HG03354 (cell line): ENCODE results near the gene CSRNP3.
A peak's percentile ranks its signal among the peaks of the same experiment; 100 is the strongest.

Source experiments
- ATAC-seq: cut with Tn5 transposase; IDR thresholded peaks from one replicate; pipeline ENCODE4 v1.9.1; 2021; ENCODE audit warnings: mild to moderate bottlenecking; ENCODE audit not compliant: unreplicated experiment, poor library complexity, severe bottlenecking

The CSRNP3 gene

GRCh38 chr2:165624470-165624800, 154.9 kb downstream of the CSRNP3 start:
- no peak for ATAC-seq

- no peak for ATAC-seq
Observed at GRCh38 chr2:165627470-165627869, 158.0 kb downstream of the CSRNP3 start.

GRCh38 chr2:165629776-165630175, 160.3 kb downstream of the CSRNP3 start:
- no peak for ATAC-seq

- no peak for ATAC-seq
Observed at GRCh38 chr2:165630236-165630635, 160.7 kb downstream of the CSRNP3 start.

GRCh38 chr2:165631089-165631488, 161.6 kb downstream of the CSRNP3 start:
- ATAC-seq = no peak

GRCh38 chr2:165632594-165632993, 163.1 kb downstream of the CSRNP3 start:
- ATAC-seq = no peak

GRCh38 chr2:165633431-165633830, 163.9 kb downstream of the CSRNP3 start:
- no peak for ATAC-seq

- no peak for ATAC-seq
Observed at GRCh38 chr2:165634282-165634681, 164.8 kb downstream of the CSRNP3 start.

GRCh38 chr2:165634855-165635254, 165.4 kb downstream of the CSRNP3 start:
- ATAC-seq = no peak

GRCh38 chr2:165635532-165635931, 166.0 kb downstream of the CSRNP3 start:
- no peak for ATAC-seq

GRCh38 chr2:165636959-165637358, 167.5 kb downstream of the CSRNP3 start:
- ATAC-seq = no peak

- no peak for ATAC-seq
Observed at GRCh38 chr2:165637396-165637795, 167.9 kb downstream of the CSRNP3 start.

- ATAC-seq = no peak
Observed at GRCh38 chr2:165639504-165639903, 170.0 kb downstream of the CSRNP3 start.

- ATAC-seq = no peak
Observed at GRCh38 chr2:165640247-165640929, 170.9 kb downstream of the CSRNP3 start.

- ATAC-seq = no peak
Observed at GRCh38 chr2:165645930-165646831, 176.7 kb downstream of the CSRNP3 start.

GRCh38 chr2:165647409-165647808, 177.9 kb downstream of the CSRNP3 start:
- no peak for ATAC-seq

- ATAC-seq = no peak
Observed at GRCh38 chr2:165648801-165649200, 179.3 kb downstream of the CSRNP3 start.

- no peak for ATAC-seq
Observed at GRCh38 chr2:165651233-165651632, 181.7 kb downstream of the CSRNP3 start.

- ATAC-seq = no peak
Observed at GRCh38 chr2:165655661-165656060, 186.2 kb downstream of the CSRNP3 start.

GRCh38 chr2:165660361-165660760, 190.9 kb downstream of the CSRNP3 start:
- peak; percentile 71 for ATAC-seq

GRCh38 chr2:165662720-165663119, 193.2 kb downstream of the CSRNP3 start:
- no peak for ATAC-seq
